PC-9 (cell line): ENCODE data around the gene SLC30A10.

Experiments
- CTCF ChIP-seq: fragments of 200-600 bp; sonication (generic); conservative IDR thresholded peaks from 2 replicates; pipeline ENCODE4 v1.6.1; 2017; ENCODE audit warnings: mixed run types, antibody characterized with exemption, mild to moderate bottlenecking, moderate library complexity
- EZH2 ChIP-seq: fragments of 200-600 bp; sonication (generic); IDR thresholded peaks from 2 replicates; pipeline ENCODE4 v1.8.0; 2017; ENCODE audit warnings: antibody characterized with exemption, low read depth

- TF ChIP-seq CTCF (no peak), EZH2 (no peak)
Observed at GRCh38 chr1:219883400-219884332, 44.7 kb downstream of the SLC30A10 start.
